Measurements from ENCODE around the gene KCNIP1. TPM values are rescaled to one million over a fixed set of nuclear protein-coding genes. Genes with fewer than 3 reads are reported as not detected.
A peak's percentile ranks its signal among the peaks of the same experiment; 100 is the strongest.

The KCNIP1 gene
- total RNA-seq, 1 donor from 2014 or later: 5.3 TPM

GRCh38 chr5:170571875-170572852 is 68.3 kb downstream of the KCNIP1 start:
- TF ChIP-seq, protein P1, sequence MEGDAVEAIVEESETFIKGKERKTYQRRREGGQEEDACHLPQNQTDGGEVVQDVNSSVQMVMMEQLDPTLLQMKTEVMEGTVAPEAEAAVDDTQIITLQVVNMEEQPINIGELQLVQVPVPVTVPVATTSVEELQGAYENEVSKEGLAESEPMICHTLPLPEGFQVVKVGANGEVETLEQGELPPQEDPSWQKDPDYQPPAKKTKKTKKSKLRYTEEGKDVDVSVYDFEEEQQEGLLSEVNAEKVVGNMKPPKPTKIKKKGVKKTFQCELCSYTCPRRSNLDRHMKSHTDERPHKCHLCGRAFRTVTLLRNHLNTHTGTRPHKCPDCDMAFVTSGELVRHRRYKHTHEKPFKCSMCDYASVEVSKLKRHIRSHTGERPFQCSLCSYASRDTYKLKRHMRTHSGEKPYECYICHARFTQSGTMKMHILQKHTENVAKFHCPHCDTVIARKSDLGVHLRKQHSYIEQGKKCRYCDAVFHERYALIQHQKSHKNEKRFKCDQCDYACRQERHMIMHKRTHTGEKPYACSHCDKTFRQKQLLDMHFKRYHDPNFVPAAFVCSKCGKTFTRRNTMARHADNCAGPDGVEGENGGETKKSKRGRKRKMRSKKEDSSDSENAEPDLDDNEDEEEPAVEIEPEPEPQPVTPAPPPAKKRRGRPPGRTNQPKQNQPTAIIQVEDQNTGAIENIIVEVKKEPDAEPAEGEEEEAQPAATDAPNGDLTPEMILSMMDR (conservative IDR thresholded peaks at IDR 0.05): no peak
- H3K4me1 Mint-ChIP-seq (ENCODE audit: unreplicated experiment): peaks cover 41% of the 10 kb centered on the region
- DNase-seq (ENCODE audit: extremely low spot score, unreplicated experiment): no peak
- H3K36me3 Mint-ChIP-seq: no peaks in the 10 kb centered on the region
- H3K27me3 Mint-ChIP-seq: peaks cover 40% of the 10 kb centered on the region
- peak overlapping the region; percentile 13 for H3K4me3 Mint-ChIP-seq
- no peaks in the 10 kb centered on the region for H3K9me3 Mint-ChIP-seq
- peak overlapping the region; percentile 6 for H3K27ac Mint-ChIP-seq

GRCh38 chr5:170573114-170573513 is 69.3 kb downstream of the KCNIP1 start:
- no peak for DNase-seq (ENCODE audit: extremely low spot score, unreplicated experiment)
- TF ChIP-seq, protein P1 (conservative IDR thresholded peaks at IDR 0.05): no peak
- Mint-ChIP-seq H3K4me1 (ENCODE audit: unreplicated experiment) (peaks cover 44% of the 10 kb centered on the region), H3K9me3 (no peaks in the 10 kb centered on the region), H3K4me3 (no peak overlapping the region), H3K36me3 (no peaks in the 10 kb centered on the region), H3K27ac (no peak overlapping the region), H3K27me3 (peaks cover 43% of the 10 kb centered on the region)

DNA sequence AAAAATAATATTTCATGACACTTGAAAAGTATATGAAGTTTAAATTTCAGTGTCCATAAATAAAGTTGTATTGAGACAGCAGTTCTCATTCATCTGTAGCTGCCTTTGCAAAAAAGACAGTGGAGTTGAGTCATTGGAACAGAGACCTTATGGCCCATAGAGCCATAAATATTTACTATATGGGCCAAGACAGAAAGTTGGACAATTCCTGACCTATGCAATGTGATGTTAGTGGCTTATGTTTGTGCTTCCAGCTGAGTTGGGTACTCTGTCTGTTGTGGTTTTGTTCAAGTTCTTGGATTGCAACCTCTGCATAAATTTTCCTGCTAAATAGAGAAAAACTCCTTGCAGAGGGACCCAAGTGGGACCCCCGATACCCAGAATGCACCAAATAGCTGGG is 69.8 kb downstream of the KCNIP1 start:
- no peak overlapping the region for H3K4me3 Mint-ChIP-seq
- no peak overlapping the region for H3K27ac Mint-ChIP-seq
- DNase-seq (ENCODE audit: extremely low spot score, unreplicated experiment): no peak
- TF ChIP-seq, protein P1 (conservative IDR thresholded peaks at IDR 0.05): no peak
- peaks cover 48% of the 10 kb centered on the region for H3K27me3 Mint-ChIP-seq
- no peaks in the 10 kb centered on the region for H3K36me3 Mint-ChIP-seq
- H3K9me3 Mint-ChIP-seq: no peaks in the 10 kb centered on the region
- peaks cover 44% of the 10 kb centered on the region for H3K4me1 Mint-ChIP-seq (ENCODE audit: unreplicated experiment)

- TF ChIP-seq, protein P1 (conservative IDR thresholded peaks at IDR 0.05): no peak
- no peak overlapping the region for H3K4me3 Mint-ChIP-seq
- peaks cover 4% of the 10 kb centered on the region for H3K9me3 Mint-ChIP-seq
- no peak overlapping the region for H3K27ac Mint-ChIP-seq
- H3K4me1 Mint-ChIP-seq (ENCODE audit: unreplicated experiment): peaks cover 29% of the 10 kb centered on the region
- H3K36me3 Mint-ChIP-seq: no peaks in the 10 kb centered on the region
- peaks cover 44% of the 10 kb centered on the region for H3K27me3 Mint-ChIP-seq
- DNase-seq (ENCODE audit: extremely low spot score, unreplicated experiment): no peak
Observed at GRCh38 chr5:170576602-170577535, 73.0 kb downstream of the KCNIP1 start.

- Mint-ChIP-seq H3K36me3 (no peaks in the 10 kb centered on the region), H3K4me3 (no peak overlapping the region), H3K27me3 (peaks cover 51% of the 10 kb centered on the region), H3K27ac (no peak overlapping the region), H3K4me1 (ENCODE audit: unreplicated experiment) (peaks cover 26% of the 10 kb centered on the region), H3K9me3 (peaks cover 5% of the 10 kb centered on the region)
- no peak for DNase-seq (ENCODE audit: extremely low spot score, unreplicated experiment)
- TF ChIP-seq, protein P1 (conservative IDR thresholded peaks at IDR 0.05): no peak
Observed at GRCh38 chr5:170579601-170580000, 75.8 kb downstream of the KCNIP1 start.

All from type B pancreatic cell (in vitro differentiated cells).